NT2/D1 (cell line): ENCODE data around the gene TRAF3IP1.

Source experiments
- SUZ12 ChIP-seq: IDR thresholded peaks from 2 replicates; pipeline ENCODE4 v1.6.1; 2011; ENCODE audit not compliant: insufficient read length, insufficient read depth; ENCODE audit errors: extremely low read depth
- YY1 ChIP-seq: IDR thresholded peaks from 2 replicates; pipeline ENCODE4 v1.6.1; 2011; ENCODE audit not compliant: insufficient read length, insufficient read depth
- ZNF274 ChIP-seq: IDR thresholded peaks from 2 replicates; pipeline ENCODE4 v1.6.1; 2011; ENCODE audit warnings: mild to moderate bottlenecking, low read depth, low read length

GRCh38 chr2:238379096-238379810, 58.9 kb downstream of the TRAF3IP1 start:
- TF ChIP-seq YY1, result no peak
- no peak for TF ChIP-seq ZNF274
- no peak for TF ChIP-seq SUZ12
